Measurements from ENCODE around the gene HSPA1L.
"Not testable (repeated sequence)": the region's sequence is repeated elsewhere in the genome, so short reads cannot be mapped to it uniquely, and the experiment has no call there.

HSPA1L gene

GRCh38 chr6:31811645-31812044 is 3.4 kb downstream of the HSPA1L start:
- no peak for DNase-seq

GRCh38 chr6:31808599-31808998 is 6.5 kb downstream of the HSPA1L start:
- DNase-seq: not testable (repeated sequence)

GRCh38 chr6:31806470-31807272 is 8.4 kb downstream of the HSPA1L start, which contains the start of gene LSM2:
Gene LSM2 (minus strand): TSS chr6:31806966. CDS start chr6:31806757, 209 bp downstream.
- DNase-seq: peak; percentile 94

- no peak for DNase-seq
Observed at GRCh38 chr6:31805939-31806469, 9.1 kb downstream of the HSPA1L start.

- DNase-seq: not testable (repeated sequence)
Observed at GRCh38 chr6:31801031-31801927, 13.8 kb downstream of the HSPA1L start.

- DNase-seq: no peak
Observed at GRCh38 chr6:31799781-31800180, 15.3 kb downstream of the HSPA1L start.

- DNase-seq: no peak
Observed at GRCh38 chr6:31797588-31797987, 17.5 kb downstream of the HSPA1L start.

- no peak for DNase-seq
Observed at GRCh38 chr6:31796993-31797385, 18.1 kb downstream of the HSPA1L start.

GRCh38 chr6:31795616-31796298 is 19.3 kb downstream of the HSPA1L start, which contains the start of gene VARS1:
Gene VARS1 (minus strand): TSS chr6:31795752. CDS start chr6:31795217, 535 bp downstream.
- peak; percentile 82 for DNase-seq

- DNase-seq: no peak
Observed at GRCh38 chr6:31794866-31795615, 20.0 kb downstream of the HSPA1L start.

- DNase-seq: no peak
Observed at GRCh38 chr6:31794294-31794865, 20.7 kb downstream of the HSPA1L start.

GRCh38 chr6:31793927-31794245 is 21.2 kb downstream of the HSPA1L start:
- DNase-seq: not testable (repeated sequence)

- DNase-seq: no peak
Observed at GRCh38 chr6:31792761-31793171, 22.3 kb downstream of the HSPA1L start.

- no peak for DNase-seq
Observed at GRCh38 chr6:31792090-31792374, 23.1 kb downstream of the HSPA1L start.

- peak; percentile 25 for DNase-seq
Observed at GRCh38 chr6:31791324-31792089, 23.6 kb downstream of the HSPA1L start.

- DNase-seq: no peak
Observed at GRCh38 chr6:31785475-31785874, 29.6 kb downstream of the HSPA1L start.

GRCh38 chr6:31784098-31784925 is 30.8 kb downstream of the HSPA1L start:
- no peak for DNase-seq

GRCh38 chr6:31782126-31782855 is 32.8 kb downstream of the HSPA1L start:
- DNase-seq: no peak

Measured in DMS79 treated with DMSO at 0.1 percent for 48 hours (cell line).